Transverse colon (tissue), 4 donors: Measurements from ENCODE around the gene CD28.

Experiments used
- POLR2AphosphoS5 ChIP-seq, 3 donors: sonication (generic); formaldehyde crosslinking; IDR thresholded peaks; one replicate each; pipeline ENCODE4 v1.6.1; 2016; ENCODE audit warnings: antibody characterized with exemption in 3 of 3
- TF ChIP-seq, protein P1 (sequence below), 5 experiments: fragments of 200-600 bp in 3 of 5; fragments of 450-650 bp in 2 of 5; sonication (generic) in 3 of 5; IDR thresholded peaks; 1 replicate in 2 of 5; 2 replicates in 3 of 5; pipeline ENCODE4 v1.5.1; 2016 to 2017; ENCODE audit warnings: antibody characterized with exemption in 5 of 5, inconsistent platforms in 3 of 5, mild to moderate bottlenecking in 2 of 5, moderate library complexity in 1 of 5

DNA sequence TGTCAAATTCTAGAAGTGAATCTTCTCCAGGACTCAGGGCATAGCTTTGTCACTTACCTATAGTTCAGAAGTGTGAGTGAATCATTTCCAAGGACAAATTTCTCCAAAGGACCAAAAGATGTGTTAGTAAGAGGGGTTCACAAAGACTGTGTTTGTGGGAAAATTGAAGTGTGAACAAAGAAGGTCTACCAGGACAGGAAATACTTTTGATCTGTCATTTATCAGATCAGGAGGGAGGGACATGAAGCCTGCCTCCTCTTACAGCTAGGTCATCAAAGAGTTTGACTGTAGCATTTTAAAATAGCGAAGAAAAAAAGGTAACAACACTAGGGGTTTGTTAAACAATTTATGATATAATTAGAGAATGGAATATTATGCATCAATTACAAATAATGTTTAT, 2.0 kb upstream of the CD28 start:
- TF ChIP-seq, protein P1, sequence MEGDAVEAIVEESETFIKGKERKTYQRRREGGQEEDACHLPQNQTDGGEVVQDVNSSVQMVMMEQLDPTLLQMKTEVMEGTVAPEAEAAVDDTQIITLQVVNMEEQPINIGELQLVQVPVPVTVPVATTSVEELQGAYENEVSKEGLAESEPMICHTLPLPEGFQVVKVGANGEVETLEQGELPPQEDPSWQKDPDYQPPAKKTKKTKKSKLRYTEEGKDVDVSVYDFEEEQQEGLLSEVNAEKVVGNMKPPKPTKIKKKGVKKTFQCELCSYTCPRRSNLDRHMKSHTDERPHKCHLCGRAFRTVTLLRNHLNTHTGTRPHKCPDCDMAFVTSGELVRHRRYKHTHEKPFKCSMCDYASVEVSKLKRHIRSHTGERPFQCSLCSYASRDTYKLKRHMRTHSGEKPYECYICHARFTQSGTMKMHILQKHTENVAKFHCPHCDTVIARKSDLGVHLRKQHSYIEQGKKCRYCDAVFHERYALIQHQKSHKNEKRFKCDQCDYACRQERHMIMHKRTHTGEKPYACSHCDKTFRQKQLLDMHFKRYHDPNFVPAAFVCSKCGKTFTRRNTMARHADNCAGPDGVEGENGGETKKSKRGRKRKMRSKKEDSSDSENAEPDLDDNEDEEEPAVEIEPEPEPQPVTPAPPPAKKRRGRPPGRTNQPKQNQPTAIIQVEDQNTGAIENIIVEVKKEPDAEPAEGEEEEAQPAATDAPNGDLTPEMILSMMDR (IDR thresholded peaks at IDR 0.05) = no peak
- TF ChIP-seq POLR2AphosphoS5 (IDR thresholded peaks at IDR 0.05) = no peak
